HCT116 (cell line): ENCODE results near the gene YDJC. TPM values are rescaled to one million over a fixed set of nuclear protein-coding genes. Genes with fewer than 3 reads are reported as not detected.

Experiments used
- ATAC-seq: fragments of 200-7000 bp; cut with Tn5 transposase; 2 replicates; pipeline ENCODE4 v1.9.1; 2020; ENCODE audit warnings: mild to moderate bottlenecking, moderate library complexity
- BruUV-seq: library from RNA; stranded (reverse); fragments of 400-500 nt; replicated peaks from 2 replicates; lab custom pipeline; 2021; lab: Mats Ljungman, UMichigan
- CTCF ChIA-PET: fragments of 300-600 bp; sonication (Branson Sonifier 250); formaldehyde crosslinking; loops from one replicate; lab custom pipeline; 2021; ENCODE audit warnings: antibody characterized with exemption; lab: Charles Lee
- POLR2A ChIA-PET: fragments of 300-600, 350-600 bp; sonication (Branson Sonifier 250); formaldehyde crosslinking; loops from one replicate; lab custom pipeline; 2021; ENCODE audit warnings: antibody characterized with exemption; lab: Charles Lee
- RAD21 ChIA-PET, 2 experiments: fragments of 300-600 bp; sonication (Branson Sonifier 250); formaldehyde crosslinking; loops; one replicate each; lab custom pipeline; 2023; ENCODE audit warnings: low total read pairs in 2 of 2; ENCODE audit not compliant: uncharacterized antibody in 2 of 2, unreplicated experiment in 2 of 2, low non-redundant PET in 1 of 2; lab: Charles Lee
- DNase-seq: peaks from one replicate; pipeline ENCODE4 v3.0.0-alpha.2; 2010; ENCODE audit warnings: low read depth, low spot score
- H2AFZ ChIP-seq: fragments of 200-600 bp; shearing (Covaris generic), sonication (generic); 2 replicates; pipeline ENCODE4 v1.6.1; 2017; ENCODE audit warnings: low read depth, mixed run types, mixed read lengths, antibody characterized with exemption, low read length; ENCODE audit not compliant: poor library complexity, severe bottlenecking
- H3K27ac ChIP-seq: 2 replicates; pipeline ENCODE4 v1.5.1; 2012; ENCODE audit warnings: low read depth, low read length
- H3K27me3 ChIP-seq: fragments of 200-600 bp; sonication (generic); 2 replicates; pipeline ENCODE4 v1.6.1; 2016; ENCODE audit warnings: mixed run types, low read length, mixed read lengths; ENCODE audit not compliant: insufficient read depth
- H3K36me3 ChIP-seq, 2 experiments: fragments of 200-500 bp in 1 of 2; fragments of 200-600 bp in 1 of 2; sonication (Bioruptor generic) in 1 of 2; sonication (generic) in 1 of 2; 2 replicates each; pipeline versions ENCODE4 v1.5.1 to v1.6.1; 2014 to 2016; ENCODE audit warnings: low read length in 2 of 2, inconsistent platforms in 1 of 2, mixed read lengths in 1 of 2, mixed run types in 1 of 2; ENCODE audit not compliant: insufficient read depth in 2 of 2, control insufficient read depth in 1 of 2
- H3K4me1 ChIP-seq, 2 experiments: fragments of 200-600 bp in 1 of 2; sonication (generic) in 1 of 2; 2 replicates each; pipeline versions ENCODE4 v1.5.1 to v1.6.1; 2012 to 2017; ENCODE audit warnings: low read length in 2 of 2, inconsistent platforms in 1 of 2, mild to moderate bottlenecking in 1 of 2, mixed read lengths in 1 of 2, mixed run types in 1 of 2, moderate library complexity in 1 of 2; ENCODE audit not compliant: insufficient read depth in 2 of 2, control insufficient read depth in 1 of 2
- H3K4me2 ChIP-seq: fragments of 200-600 bp; sonication (generic); 2 replicates; pipeline ENCODE4 v1.6.1; 2017; ENCODE audit warnings: mixed run types, low read length, mixed read lengths
- H3K4me3 ChIP-seq, 2 experiments: fragments of 200-600 bp in 1 of 2; sonication (generic) in 1 of 2; replicated peaks in 1 of 2; 2 replicates each; pipeline ENCODE4 v1.5.1; 2011 to 2016; ENCODE audit warnings: low read length in 2 of 2, control low read depth in 1 of 2, low read depth in 1 of 2, mild to moderate bottlenecking in 1 of 2, mixed read lengths in 1 of 2, mixed run types in 1 of 2
- H3K79me2 ChIP-seq: fragments of 200-600 bp; sonication (generic); 2 replicates; pipeline ENCODE4 v1.6.1; 2017; ENCODE audit warnings: mild to moderate bottlenecking, mixed run types, low read length, moderate library complexity, mixed read lengths; ENCODE audit not compliant: insufficient read depth
- H3K9ac ChIP-seq: fragments of 200-600 bp; sonication (generic); 2 replicates; pipeline ENCODE4 v1.6.1; 2016; ENCODE audit warnings: low read length, mixed read lengths
- H3K9me2 ChIP-seq: fragments of 200-600 bp; sonication (generic), shearing (Covaris generic); 2 replicates; pipeline ENCODE4 v1.6.1; 2017; ENCODE audit warnings: mixed run types, mild to moderate bottlenecking, moderate library complexity; ENCODE audit not compliant: insufficient read depth
- H3K9me3 ChIP-seq, 2 experiments: fragments of 200-500 bp in 1 of 2; fragments of 200-600 bp in 1 of 2; sonication (Bioruptor generic) in 1 of 2; sonication (generic) in 1 of 2; 2 replicates each; pipeline ENCODE4 v1.6.1; 2014 to 2017; ENCODE audit warnings: low read length in 2 of 2, mixed read lengths in 2 of 2, inconsistent platforms in 1 of 2, low read depth in 1 of 2, mild to moderate bottlenecking in 1 of 2, mixed run types in 1 of 2, moderate library complexity in 1 of 2; ENCODE audit not compliant: control insufficient read depth in 1 of 2, insufficient read depth in 1 of 2
- H4K20me1 ChIP-seq: fragments of 200-600 bp; sonication (generic), shearing (Covaris generic); 2 replicates; pipeline ENCODE4 v1.6.1; 2017; ENCODE audit warnings: mixed run types, mild to moderate bottlenecking, moderate library complexity; ENCODE audit not compliant: insufficient read depth
- ATF3 ChIP-seq: IDR thresholded peaks from 2 replicates; pipeline ENCODE4 v1.6.1; 2012
- CBX3 ChIP-seq: IDR thresholded peaks from 2 replicates; pipeline ENCODE4 v1.6.1; 2012; ENCODE audit warnings: low read depth
- CEBPB ChIP-seq: IDR thresholded peaks from 2 replicates; pipeline ENCODE4 v1.6.1; 2012; ENCODE audit warnings: low read depth
- CTCF ChIP-seq, 3 experiments: fragments of 200-600 bp in 1 of 3; sonication (generic) in 1 of 3; IDR thresholded peaks in 2 of 3; conservative IDR thresholded peaks in 1 of 3; 2 replicates each; pipeline ENCODE4 v1.5.1; 2012 to 2017; ENCODE audit warnings: low read depth in 2 of 3, low read length in 2 of 3, antibody characterized with exemption in 1 of 3, borderline replicate concordance in 1 of 3, control low read depth in 1 of 3, mild to moderate bottlenecking in 1 of 3, mixed read lengths in 1 of 3, mixed run types in 1 of 3, moderate library complexity in 1 of 3; ENCODE audit not compliant: insufficient read depth in 1 of 3
- EZH2 ChIP-seq: fragments of 200-600 bp; sonication (generic); IDR thresholded peaks from 2 replicates; pipeline ENCODE4 v1.6.1; 2017; ENCODE audit warnings: antibody characterized with exemption, mixed run types
- EZH2phosphoT487 ChIP-seq: fragments of 200-600 bp; IDR thresholded peaks from 2 replicates; pipeline ENCODE4 v1.6.1; 2018; ENCODE audit warnings: antibody characterized with exemption, borderline replicate concordance
- FOSL1 ChIP-seq: IDR thresholded peaks from 2 replicates; pipeline ENCODE4 v1.6.1; 2012; ENCODE audit warnings: low read depth
- POLR2A ChIP-seq: IDR thresholded peaks from 2 replicates; pipeline ENCODE4 v1.7.0; 2011; ENCODE audit warnings: borderline replicate concordance; ENCODE audit not compliant: insufficient read depth, insufficient read length; ENCODE audit errors: extremely low read depth
- POLR2AphosphoS5 ChIP-seq: IDR thresholded peaks from 2 replicates; pipeline ENCODE4 v1.6.1; 2011; ENCODE audit warnings: mild to moderate bottlenecking, low read depth, low read length, moderate library complexity
- RAD21 ChIP-seq: IDR thresholded peaks from 2 replicates; pipeline ENCODE4 v1.6.1; 2012; ENCODE audit warnings: low read depth, mild to moderate bottlenecking
- SRF ChIP-seq: IDR thresholded peaks from 2 replicates; pipeline ENCODE4 v1.6.1; 2012; ENCODE audit warnings: low read depth
- TCF7L2 ChIP-seq: IDR thresholded peaks from 2 replicates; pipeline ENCODE4 v1.7.0; 2011; ENCODE audit warnings: borderline replicate concordance, inconsistent platforms; ENCODE audit not compliant: insufficient read depth, insufficient read length; ENCODE audit errors: extremely low read depth
- YY1 ChIP-seq: IDR thresholded peaks from 2 replicates; pipeline ENCODE4 v1.6.1; 2011; ENCODE audit warnings: low read length, low read depth, moderate library complexity, mild to moderate bottlenecking; ENCODE audit not compliant: insufficient replicate concordance; ENCODE audit errors: extremely low read depth
- ZBTB33 ChIP-seq: IDR thresholded peaks from 2 replicates; pipeline ENCODE4 v1.6.1; 2011; ENCODE audit warnings: mild to moderate bottlenecking, low read length, moderate library complexity; ENCODE audit not compliant: insufficient replicate concordance; ENCODE audit errors: extremely low read depth
- ZFX ChIP-seq: fragments of 450-650 bp; IDR thresholded peaks from 2 replicates; pipeline ENCODE4 v1.6.1; 2017
- ZNF274 ChIP-seq: fragments of 200-500 bp; sonication (Bioruptor generic); IDR thresholded peaks from 2 replicates; pipeline ENCODE4 v1.6.1; 2014; ENCODE audit warnings: mild to moderate bottlenecking, low read depth, low read length, inconsistent platforms
- intact Hi-C: fragments of 100-400 bp; cut with micrococcal nuclease; formaldehyde crosslinking; loops from 2 replicates; pipeline ENCODE4 v1.10.0; 2022
- total RNA-seq: library from RNA; stranded (reverse); gene quantifications from one replicate; pipeline ENCODE4 v1.2.1, GENCODE V29; 2021; ENCODE audit not compliant: unreplicated experiment
- TF ChIP-seq, protein P1 (sequence below): IDR thresholded peaks from 2 replicates; pipeline ENCODE4 v1.6.1; 2012

The YDJC gene
- total RNA-seq, 1 experiment from 2014 or later = 78.3 TPM

DNA sequence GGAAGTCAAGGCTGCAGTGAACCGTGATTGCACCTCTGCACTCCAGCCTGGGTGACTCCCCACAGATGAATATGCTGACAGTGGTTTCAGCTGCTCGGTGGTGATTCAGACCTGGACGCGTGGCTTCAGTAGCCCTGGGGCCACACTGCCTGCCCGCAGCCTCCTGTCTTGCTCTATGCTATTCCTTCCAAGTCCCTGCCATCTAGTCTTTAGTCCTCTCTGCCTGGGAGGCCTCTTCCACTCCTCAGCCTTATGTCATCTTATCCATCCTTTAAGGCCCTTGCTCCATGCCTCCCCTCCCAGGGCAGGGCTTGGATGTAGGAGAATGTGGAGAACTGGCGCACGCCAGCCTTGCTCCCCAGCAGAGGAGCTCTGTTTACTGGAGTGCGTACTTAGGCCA lies 23.0 kb downstream of the YDJC start:
- H3K9me3 ChIP-seq = no peaks in the 10 kb centered on the region
- no peak for DNase-seq
- peaks cover 21 to 33% of the 10 kb centered on the region in 2 experiments for H3K4me1 ChIP-seq
- intact Hi-C loops = no loop called here
- H4K20me1 ChIP-seq = peaks cover 12% of the 10 kb centered on the region; the same call in 1 of the 2 replicates
- no peaks in the 10 kb centered on the region for H3K9me2 ChIP-seq
- no peak for ATAC-seq
- RAD21 ChIA-PET = no interaction called here
- no TSS peak for BruUV-seq
- TF ChIP-seq ZFX = no peak
- no peak for TF ChIP-seq SRF
- no peak for TF ChIP-seq RAD21
- no peak for TF ChIP-seq CEBPB
- TF ChIP-seq FOSL1 = no peak
- TF ChIP-seq ZNF274 = no peak
- TF ChIP-seq EZH2phosphoT487 = no peak
- TF ChIP-seq CBX3 = no peak
- TF ChIP-seq ZBTB33 = no peak
- no peak for TF ChIP-seq POLR2A
- TF ChIP-seq EZH2 = no peak
- TF ChIP-seq YY1 = no peak
- TF ChIP-seq, protein P1, sequence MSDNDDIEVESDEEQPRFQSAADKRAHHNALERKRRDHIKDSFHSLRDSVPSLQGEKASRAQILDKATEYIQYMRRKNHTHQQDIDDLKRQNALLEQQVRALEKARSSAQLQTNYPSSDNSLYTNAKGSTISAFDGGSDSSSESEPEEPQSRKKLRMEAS = no peak
- no peak for TF ChIP-seq POLR2AphosphoS5
- TF ChIP-seq ATF3 = no peak
- no peak for TF ChIP-seq TCF7L2
- no peak for TF ChIP-seq CTCF (IDR thresholded peaks at IDR 0.05 in 2 of 3, conservative IDR thresholded peaks at IDR 0.05 in 1 of 3; ENCODE audit: borderline replicate concordance in 1 of 3, insufficient read depth in 1 of 3, low read depth in 2 of 3, low read length in 2 of 3)
- H3K4me3 ChIP-seq = no peak overlapping the region
- CTCF ChIA-PET = interaction anchor here (1.8 to 2.0 kb wide), 2 partner anchors 22 to 36 kb away, joined by 4 to 7 read pairs; no protein-coding TSS in a partner anchor
- peaks cover 5 to 11% of the 10 kb centered on the region in 2 experiments for H3K36me3 ChIP-seq
- no peaks in the 10 kb centered on the region for H3K27me3 ChIP-seq
- no peak overlapping the region for H2AFZ ChIP-seq
- no peak overlapping the region; the same call in 1 of the 2 replicates for H3K27ac ChIP-seq
- no peak overlapping the region for H3K9ac ChIP-seq
- H3K4me2 ChIP-seq = peak overlapping the region; percentile 51
- POLR2A ChIA-PET = no interaction called here
- H3K79me2 ChIP-seq = peaks cover 97% of the 10 kb centered on the region
